ENCODE measurements around the gene LRMDA. TPM values are rescaled to one million over a fixed set of nuclear protein-coding genes. Genes with fewer than 3 reads are reported as not detected.

The LRMDA gene
- total and polyA plus RNA-seq, 2 donors (not counting 3 experiments of a cell fraction or from before 2014, with no cell fraction given), result 9.7 to 18.0 TPM

DNA sequence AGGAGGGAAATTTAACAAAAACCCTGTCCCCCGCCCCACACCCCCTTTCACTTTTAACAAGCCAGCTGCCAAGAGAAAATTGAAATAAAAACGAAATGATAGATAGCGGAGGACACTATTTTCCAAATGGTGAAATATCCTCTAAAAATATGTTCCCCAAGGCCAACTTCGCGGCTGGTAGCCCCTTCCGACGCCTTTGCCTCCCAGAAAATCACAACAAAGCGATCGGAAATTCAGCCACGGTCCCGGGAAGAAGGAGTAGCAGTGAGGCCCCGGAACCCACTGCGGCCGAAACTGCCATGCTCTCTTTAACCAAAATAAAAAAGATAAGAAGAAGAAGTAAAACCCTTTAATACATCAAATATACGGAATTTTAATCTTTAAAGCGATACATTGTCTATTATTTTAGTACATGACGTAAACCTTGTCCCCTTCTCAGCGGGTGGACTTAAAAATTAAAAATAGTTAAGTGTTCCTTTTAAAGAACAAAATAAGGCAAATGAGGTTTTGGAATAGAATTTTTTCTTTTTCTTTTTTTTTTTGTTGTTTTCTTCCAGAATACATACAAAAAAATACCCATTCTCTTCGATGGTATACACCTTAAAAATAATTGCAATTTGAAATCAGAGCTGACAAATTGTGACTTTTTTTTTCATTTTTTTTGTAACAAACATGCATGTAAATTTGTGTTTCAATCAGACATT lies 33.8 kb upstream of the LRMDA start:
- no TSS peak for BruUV-seq (replicated peaks)
- no peaks in the 10 kb centered on the region for H3K36me3 ChIP-seq (ENCODE audit: control insufficient read depth in 2 of 2, extremely low read depth in 1 of 2, insufficient read depth in 2 of 2, low read length in 2 of 2)
- POLR2A ChIA-PET, result no interaction called here
- TF ChIP-seq JUN (IDR thresholded peaks at IDR 0.05; ENCODE audit: borderline replicate concordance, insufficient read depth, insufficient read length, low read depth) (no peak), FOS (IDR thresholded peaks at IDR 0.05; ENCODE audit: borderline replicate concordance, insufficient read depth, low read length) (no peak), EZH2 (IDR thresholded peaks at IDR 0.05; ENCODE audit: borderline replicate concordance, low read depth, low read length, severe bottlenecking) (no peak), MYC (IDR thresholded peaks at IDR 0.05; ENCODE audit: low read depth, low read length) (no peak), POLR2A (IDR thresholded peaks at IDR 0.05; ENCODE audit: low read depth, low read length) (no peak), GATA2 (IDR thresholded peaks at IDR 0.05; ENCODE audit: insufficient read depth, insufficient read length, low read depth, low read length) (no peak), POLR2AphosphoS5 (IDR thresholded peaks at IDR 0.05; ENCODE audit: insufficient read depth, low read depth, low read length) (no peak)
- TF ChIP-seq, protein P1, sequence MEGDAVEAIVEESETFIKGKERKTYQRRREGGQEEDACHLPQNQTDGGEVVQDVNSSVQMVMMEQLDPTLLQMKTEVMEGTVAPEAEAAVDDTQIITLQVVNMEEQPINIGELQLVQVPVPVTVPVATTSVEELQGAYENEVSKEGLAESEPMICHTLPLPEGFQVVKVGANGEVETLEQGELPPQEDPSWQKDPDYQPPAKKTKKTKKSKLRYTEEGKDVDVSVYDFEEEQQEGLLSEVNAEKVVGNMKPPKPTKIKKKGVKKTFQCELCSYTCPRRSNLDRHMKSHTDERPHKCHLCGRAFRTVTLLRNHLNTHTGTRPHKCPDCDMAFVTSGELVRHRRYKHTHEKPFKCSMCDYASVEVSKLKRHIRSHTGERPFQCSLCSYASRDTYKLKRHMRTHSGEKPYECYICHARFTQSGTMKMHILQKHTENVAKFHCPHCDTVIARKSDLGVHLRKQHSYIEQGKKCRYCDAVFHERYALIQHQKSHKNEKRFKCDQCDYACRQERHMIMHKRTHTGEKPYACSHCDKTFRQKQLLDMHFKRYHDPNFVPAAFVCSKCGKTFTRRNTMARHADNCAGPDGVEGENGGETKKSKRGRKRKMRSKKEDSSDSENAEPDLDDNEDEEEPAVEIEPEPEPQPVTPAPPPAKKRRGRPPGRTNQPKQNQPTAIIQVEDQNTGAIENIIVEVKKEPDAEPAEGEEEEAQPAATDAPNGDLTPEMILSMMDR (IDR thresholded peaks at IDR 0.05; ENCODE audit: extremely low read depth in 1 of 2, insufficient read depth in 1 of 2, low read depth in 1 of 2, low read length in 2 of 2), result no peak
- TF ChIP-seq, protein P2, sequence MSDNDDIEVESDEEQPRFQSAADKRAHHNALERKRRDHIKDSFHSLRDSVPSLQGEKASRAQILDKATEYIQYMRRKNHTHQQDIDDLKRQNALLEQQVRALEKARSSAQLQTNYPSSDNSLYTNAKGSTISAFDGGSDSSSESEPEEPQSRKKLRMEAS (IDR thresholded peaks at IDR 0.05; ENCODE audit: insufficient read depth, insufficient read length), result no peak
- FAIRE-seq, result no peak
- no peaks in the 10 kb centered on the region for H4K20me1 ChIP-seq (replicated peaks; ENCODE audit: control insufficient read depth, extremely low read depth, insufficient read depth, low read length)
- no peak overlapping the region for H2AFZ ChIP-seq (ENCODE audit: low read depth, low read length)
- DNase-seq (ENCODE audit: low read depth, low spot score), result peak; percentile 15
- no peaks in the 10 kb centered on the region for H3K9me1 ChIP-seq (replicated peaks; ENCODE audit: control insufficient read depth, extremely low read depth, insufficient read depth, low read length)
- peaks cover 38% of the 10 kb centered on the region for H3K4me1 ChIP-seq (ENCODE audit: control insufficient read depth, extremely low read depth, insufficient read depth, low read length)
- no peak overlapping the region for H3K27ac ChIP-seq (ENCODE audit: insufficient read depth, low read depth, low read length)
- H3K4me3 ChIP-seq (replicated peaks in 1 of 3; ENCODE audit: insufficient read depth in 1 of 3, low read depth in 1 of 3, low read length in 3 of 3), result peak overlapping the region; percentile 12 to 44 (median 39)
- no peaks in the 10 kb centered on the region for H3K9me3 ChIP-seq (replicated peaks; ENCODE audit: control insufficient read depth, insufficient read depth, low read length)
- peaks cover 6 to 26% of the 10 kb centered on the region in 2 experiments for H3K27me3 ChIP-seq (ENCODE audit: control insufficient read depth in 2 of 2, insufficient read depth in 2 of 2, low read length in 2 of 2)
- CTCF ChIA-PET, result interaction anchor here (1.6 to 4.9 kb wide), 3 partner anchors 33 to 1149 kb away, joined by 4 to 41 read pairs (median 9); partner anchors contain the start of gene LRMDA
- intact Hi-C loops (cut with micrococcal nuclease) (loop anchor here (5.0 kb wide), 2 partner anchors 165 to 1715 kb away; no protein-coding TSS in a partner anchor), dilution Hi-C loops (cut with MboI; ENCODE audit: extremely low pct_ligation_motif_present, low sequenced_read_pairs) (no loop called here)
- peak overlapping the region; percentile 25 for H3K9ac ChIP-seq (replicated peaks; ENCODE audit: extremely low read depth, insufficient read depth, low read length)
- H3K79me2 ChIP-seq (ENCODE audit: control insufficient read depth, insufficient read depth, low read length), result peaks cover 12% of the 10 kb centered on the region
- peak overlapping the region; percentile 60 for H3K4me2 ChIP-seq (ENCODE audit: insufficient read depth, low read length)
